ENCODE results near the gene GASK1A. TPM values are rescaled to one million over a fixed set of nuclear protein-coding genes. Genes with fewer than 3 reads are reported as not detected.

The GASK1A gene
- total RNA-seq, 1 donor from 2014 or later, result 1.1 TPM

- Histone ChIP-seq H3K4me3 (ENCODE audit: low read depth, low read length) (no peak overlapping the region), H3K27me3 (ENCODE audit: control insufficient read depth, insufficient read depth, low read length) (no peaks in the 10 kb centered on the region), H3K36me3 (ENCODE audit: control insufficient read depth, insufficient read depth, low read length) (no peaks in the 10 kb centered on the region)
- no peak for FAIRE-seq
- no peak for TF ChIP-seq CTCF (IDR thresholded peaks at IDR 0.05; ENCODE audit: insufficient read depth, low read length, severe bottlenecking)
- no peak for DNase-seq (ENCODE audit: low read depth)
Observed at GRCh38 chr3:43018246-43018645, 39.1 kb downstream of the GASK1A start.

GRCh38 chr3:43019006-43019809 is 40.1 kb downstream of the GASK1A start:
- Histone ChIP-seq H3K4me3 (ENCODE audit: low read depth, low read length) (no peak overlapping the region), H3K36me3 (ENCODE audit: control insufficient read depth, insufficient read depth, low read length) (no peaks in the 10 kb centered on the region), H3K27me3 (ENCODE audit: control insufficient read depth, insufficient read depth, low read length) (no peaks in the 10 kb centered on the region)
- FAIRE-seq (no peak), DNase-seq (ENCODE audit: low read depth) (no peak)
- no peak for TF ChIP-seq CTCF (IDR thresholded peaks at IDR 0.05; ENCODE audit: insufficient read depth, low read length, severe bottlenecking)

- no peaks in the 10 kb centered on the region for H3K36me3 ChIP-seq (ENCODE audit: control insufficient read depth, insufficient read depth, low read length)
- H3K4me3 ChIP-seq (ENCODE audit: low read depth, low read length), result no peak overlapping the region
- FAIRE-seq (no peak), DNase-seq (ENCODE audit: low read depth) (no peak)
- no peak for TF ChIP-seq CTCF (IDR thresholded peaks at IDR 0.05; ENCODE audit: insufficient read depth, low read length, severe bottlenecking)
- no peaks in the 10 kb centered on the region for H3K27me3 ChIP-seq (ENCODE audit: control insufficient read depth, insufficient read depth, low read length)
Observed at GRCh38 chr3:43019826-43020225, 40.7 kb downstream of the GASK1A start.

GRCh38 chr3:43021186-43021585 is 42.1 kb downstream of the GASK1A start:
- H3K36me3 ChIP-seq (ENCODE audit: control insufficient read depth, insufficient read depth, low read length), result no peaks in the 10 kb centered on the region
- FAIRE-seq (no peak), DNase-seq (ENCODE audit: low read depth) (no peak)
- no peaks in the 10 kb centered on the region for H3K27me3 ChIP-seq (ENCODE audit: control insufficient read depth, insufficient read depth, low read length)
- no peak overlapping the region for H3K4me3 ChIP-seq (ENCODE audit: low read depth, low read length)
- no peak for TF ChIP-seq CTCF (IDR thresholded peaks at IDR 0.05; ENCODE audit: insufficient read depth, low read length, severe bottlenecking)

GRCh38 chr3:43022121-43022520 is 43.0 kb downstream of the GASK1A start:
- no peak overlapping the region for H3K4me3 ChIP-seq (ENCODE audit: low read depth, low read length)
- FAIRE-seq, result no peak
- no peaks in the 10 kb centered on the region for H3K27me3 ChIP-seq (ENCODE audit: control insufficient read depth, insufficient read depth, low read length)
- no peak for TF ChIP-seq CTCF (IDR thresholded peaks at IDR 0.05; ENCODE audit: insufficient read depth, low read length, severe bottlenecking)
- no peaks in the 10 kb centered on the region for H3K36me3 ChIP-seq (ENCODE audit: control insufficient read depth, insufficient read depth, low read length)
- no peak for DNase-seq (ENCODE audit: low read depth)

- FAIRE-seq, result no peak
- no peak for DNase-seq (ENCODE audit: low read depth)
- no peak for TF ChIP-seq CTCF (IDR thresholded peaks at IDR 0.05; ENCODE audit: insufficient read depth, low read length, severe bottlenecking)
- no peaks in the 10 kb centered on the region for H3K27me3 ChIP-seq (ENCODE audit: control insufficient read depth, insufficient read depth, low read length)
- no peaks in the 10 kb centered on the region for H3K36me3 ChIP-seq (ENCODE audit: control insufficient read depth, insufficient read depth, low read length)
- no peak overlapping the region for H3K4me3 ChIP-seq (ENCODE audit: low read depth, low read length)
Observed at GRCh38 chr3:43023066-43023465, 44.0 kb downstream of the GASK1A start.
